ENCODE results near the gene UVRAG. TPM values are rescaled to one million over a fixed set of nuclear protein-coding genes. Genes with fewer than 3 reads are reported as not detected.

Gene UVRAG
- total RNA-seq, 1 donor from 2014 or later, result 7.4 TPM

- no peak overlapping the region for H3K4me3 ChIP-seq (ENCODE audit: low read depth, low read length)
- TF ChIP-seq CTCF (conservative IDR thresholded peaks at IDR 0.05; ENCODE audit: low read depth, low read length), result no peak
- DNase-seq (ENCODE audit: low read depth), result no peak
Measured at GRCh38 chr11:76025817-76026216, 210.8 kb downstream of the UVRAG start.

- DNase-seq (ENCODE audit: low read depth), result no peak
- H3K4me3 ChIP-seq (ENCODE audit: low read depth, low read length), result no peak overlapping the region
- no peak for TF ChIP-seq CTCF (conservative IDR thresholded peaks at IDR 0.05; ENCODE audit: low read depth, low read length)
Measured at GRCh38 chr11:76026281-76026680, 211.3 kb downstream of the UVRAG start.

- TF ChIP-seq CTCF (conservative IDR thresholded peaks at IDR 0.05; ENCODE audit: low read depth, low read length), result no peak
- no peak overlapping the region for H3K4me3 ChIP-seq (ENCODE audit: low read depth, low read length)
- no peak for DNase-seq (ENCODE audit: low read depth)
Measured at GRCh38 chr11:76026862-76027261, 211.9 kb downstream of the UVRAG start.

- no peak overlapping the region for H3K4me3 ChIP-seq (ENCODE audit: low read depth, low read length)
- DNase-seq (ENCODE audit: low read depth), result no peak
- TF ChIP-seq CTCF (conservative IDR thresholded peaks at IDR 0.05; ENCODE audit: low read depth, low read length), result no peak
Measured at GRCh38 chr11:76030286-76030685, 215.3 kb downstream of the UVRAG start.

- H3K4me3 ChIP-seq (ENCODE audit: low read depth, low read length), result no peak overlapping the region
- TF ChIP-seq CTCF (conservative IDR thresholded peaks at IDR 0.05; ENCODE audit: low read depth, low read length), result no peak
- no peak for DNase-seq (ENCODE audit: low read depth)
Measured at GRCh38 chr11:76030968-76031590, 216.1 kb downstream of the UVRAG start.

GRCh38 chr11:76033699-76034098, 218.7 kb downstream of the UVRAG start:
- no peak for TF ChIP-seq CTCF (conservative IDR thresholded peaks at IDR 0.05; ENCODE audit: low read depth, low read length)
- H3K4me3 ChIP-seq (ENCODE audit: low read depth, low read length), result no peak overlapping the region
- no peak for DNase-seq (ENCODE audit: low read depth)

- H3K4me3 ChIP-seq (ENCODE audit: low read depth, low read length), result no peak overlapping the region
- DNase-seq (ENCODE audit: low read depth), result no peak
- no peak for TF ChIP-seq CTCF (conservative IDR thresholded peaks at IDR 0.05; ENCODE audit: low read depth, low read length)
Measured at GRCh38 chr11:76035020-76035419, 220.0 kb downstream of the UVRAG start.

Measured in epithelial cell of proximal tubule (primary cell).